ENCODE measurements around the gene GPR15LG. TPM values are rescaled to one million over a fixed set of nuclear protein-coding genes. Genes with fewer than 3 reads are reported as not detected.
A peak's percentile ranks its signal among the peaks of the same experiment; 100 is the strongest.

GPR15LG gene
- total and polyA plus RNA-seq, 2 experiments from 2014 or later = 0.45 to 2.6 TPM

- WGBS (ENCODE audit: low lambda C conversion rate, missing lambda C conversion rate) = 90% methylated on average over 4 of the region's 4 CpGs
- no peaks in the 10 kb centered on the region for H3K4me1 ChIP-seq (ENCODE audit: insufficient read depth)
These were observed 44.1 kb downstream of the GPR15LG start for GRCh38 chr10:84217746-84218145.

GRCh38 chr10:84221916-84222315 lies 48.3 kb downstream of the GPR15LG start:
- no peak for DNase-seq (ENCODE audit: low spot score)
- Histone ChIP-seq H3K4me2 (no peak overlapping the region), H3K27me3 (peaks cover 9% of the 10 kb centered on the region), H3K9me2 (replicated peaks; ENCODE audit: insufficient read depth) (no peaks in the 10 kb centered on the region), H3K4me3 (no peak overlapping the region), H4K20me1 (ENCODE audit: insufficient read depth, poor library complexity, severe bottlenecking) (no peaks in the 10 kb centered on the region), H3K79me2 (no peaks in the 10 kb centered on the region), H3K4me1 (ENCODE audit: insufficient read depth) (no peaks in the 10 kb centered on the region), H3K27ac (no peak overlapping the region), H3K9me3 (ENCODE audit: low read depth) (no peaks in the 10 kb centered on the region), H3K36me3 (replicated peaks; ENCODE audit: insufficient read depth, low read depth) (no peaks in the 10 kb centered on the region), H2AFZ (no peak overlapping the region)
- no peak for TF ChIP-seq EZH2phosphoT487 (IDR thresholded peaks at IDR 0.05; ENCODE audit: low read depth, severe bottlenecking, unreplicated experiment)
- TF ChIP-seq CTCF (IDR thresholded peaks at IDR 0.05; ENCODE audit: poor library complexity) = no peak
- TF ChIP-seq EZH2 (IDR thresholded peaks at IDR 0.05; ENCODE audit: borderline replicate concordance) = no peak
- WGBS (ENCODE audit: low lambda C conversion rate, missing lambda C conversion rate) = 89% methylated on average over 8 of the region's 8 CpGs

More at GRCh38 chr10:84217746-84218145, 44.1 kb downstream of the GPR15LG start:
- no peaks in the 10 kb centered on the region for H3K9me2 ChIP-seq (replicated peaks; ENCODE audit: insufficient read depth)
- H3K4me2 ChIP-seq = no peak overlapping the region
- no peaks in the 10 kb centered on the region for H3K9me3 ChIP-seq (ENCODE audit: low read depth)
- H4K20me1 ChIP-seq (ENCODE audit: insufficient read depth, poor library complexity, severe bottlenecking) = no peaks in the 10 kb centered on the region
- H3K27me3 ChIP-seq = peaks cover 9% of the 10 kb centered on the region
- H3K4me3 ChIP-seq = no peak overlapping the region
- H3K36me3 ChIP-seq (replicated peaks; ENCODE audit: insufficient read depth, low read depth) = no peaks in the 10 kb centered on the region
- no peak overlapping the region for H2AFZ ChIP-seq
- no peak for DNase-seq (ENCODE audit: low spot score)
- no peak overlapping the region for H3K27ac ChIP-seq
- no peak for TF ChIP-seq EZH2 (IDR thresholded peaks at IDR 0.05; ENCODE audit: borderline replicate concordance)
- no peak for TF ChIP-seq EZH2phosphoT487 (IDR thresholded peaks at IDR 0.05; ENCODE audit: low read depth, severe bottlenecking, unreplicated experiment)
- no peak for TF ChIP-seq CTCF (IDR thresholded peaks at IDR 0.05; ENCODE audit: poor library complexity)
- H3K79me2 ChIP-seq = no peaks in the 10 kb centered on the region

GRCh38 chr10:84224411-84225028 lies 50.9 kb downstream of the GPR15LG start:
- Histone ChIP-seq H3K27me3 (peaks cover 9% of the 10 kb centered on the region), H3K4me3 (no peak overlapping the region), H4K20me1 (ENCODE audit: insufficient read depth, poor library complexity, severe bottlenecking) (no peaks in the 10 kb centered on the region), H3K27ac (no peak overlapping the region), H2AFZ (no peak overlapping the region), H3K9me2 (replicated peaks; ENCODE audit: insufficient read depth) (no peaks in the 10 kb centered on the region), H3K9me3 (ENCODE audit: low read depth) (no peaks in the 10 kb centered on the region), H3K4me2 (no peak overlapping the region), H3K4me1 (ENCODE audit: insufficient read depth) (no peaks in the 10 kb centered on the region), H3K79me2 (no peaks in the 10 kb centered on the region), H3K36me3 (replicated peaks; ENCODE audit: insufficient read depth, low read depth) (no peaks in the 10 kb centered on the region)
- 51% methylated on average over 6 of the region's 6 CpGs for WGBS (ENCODE audit: low lambda C conversion rate, missing lambda C conversion rate)
- DNase-seq (ENCODE audit: low spot score) = peak; percentile 46
- TF ChIP-seq EZH2 (IDR thresholded peaks at IDR 0.05; ENCODE audit: borderline replicate concordance) = no peak
- no peak for TF ChIP-seq EZH2phosphoT487 (IDR thresholded peaks at IDR 0.05; ENCODE audit: low read depth, severe bottlenecking, unreplicated experiment)

GRCh38 chr10:84225427-84226173 lies 52.0 kb downstream of the GPR15LG start, which contains the start of gene LRIT2:
Gene LRIT2 (minus strand): TSS chr10:84225544. CDS start chr10:84225520, 24 bp downstream.
- DNase-seq (ENCODE audit: low spot score) = no peak
- Histone ChIP-seq H3K27me3 (peaks cover 8% of the 10 kb centered on the region), H3K36me3 (replicated peaks; ENCODE audit: insufficient read depth, low read depth) (no peaks in the 10 kb centered on the region), H3K9me3 (ENCODE audit: low read depth) (no peaks in the 10 kb centered on the region), H2AFZ (no peak within 1 kb of the TSS), H3K27ac (no peak within 1 kb of the TSS), H3K79me2 (no peaks in the 10 kb centered on the region), H3K4me1 (ENCODE audit: insufficient read depth) (no peaks in the 10 kb centered on the region), H3K9me2 (replicated peaks; ENCODE audit: insufficient read depth) (no peaks in the 10 kb centered on the region), H3K4me2 (no peak within 1 kb of the TSS), H3K4me3 (no peak within 1 kb of the TSS), H4K20me1 (ENCODE audit: insufficient read depth, poor library complexity, severe bottlenecking) (no peaks in the 10 kb centered on the region)
- TF ChIP-seq EZH2 (IDR thresholded peaks at IDR 0.05; ENCODE audit: borderline replicate concordance) (no peak), CTCF (IDR thresholded peaks at IDR 0.05; ENCODE audit: poor library complexity) (no peak), EZH2phosphoT487 (IDR thresholded peaks at IDR 0.05; ENCODE audit: low read depth, severe bottlenecking, unreplicated experiment) (no peak)
- 62% methylated on average over 6 of the region's 6 CpGs for WGBS (ENCODE audit: low lambda C conversion rate, missing lambda C conversion rate)
